ENCODE results near the gene IFNL4. TPM values are rescaled to one million over a fixed set of nuclear protein-coding genes. Genes with fewer than 3 reads are reported as not detected.
A peak's percentile ranks its signal among the peaks of the same experiment; 100 is the strongest.
"Not testable (repeated sequence)": the region's sequence is repeated elsewhere in the genome, so short reads cannot be mapped to it uniquely, and the experiment has no call there.

The IFNL4 gene
- total RNA-seq, 4 donors from 2014 or later, result not detected

DNA sequence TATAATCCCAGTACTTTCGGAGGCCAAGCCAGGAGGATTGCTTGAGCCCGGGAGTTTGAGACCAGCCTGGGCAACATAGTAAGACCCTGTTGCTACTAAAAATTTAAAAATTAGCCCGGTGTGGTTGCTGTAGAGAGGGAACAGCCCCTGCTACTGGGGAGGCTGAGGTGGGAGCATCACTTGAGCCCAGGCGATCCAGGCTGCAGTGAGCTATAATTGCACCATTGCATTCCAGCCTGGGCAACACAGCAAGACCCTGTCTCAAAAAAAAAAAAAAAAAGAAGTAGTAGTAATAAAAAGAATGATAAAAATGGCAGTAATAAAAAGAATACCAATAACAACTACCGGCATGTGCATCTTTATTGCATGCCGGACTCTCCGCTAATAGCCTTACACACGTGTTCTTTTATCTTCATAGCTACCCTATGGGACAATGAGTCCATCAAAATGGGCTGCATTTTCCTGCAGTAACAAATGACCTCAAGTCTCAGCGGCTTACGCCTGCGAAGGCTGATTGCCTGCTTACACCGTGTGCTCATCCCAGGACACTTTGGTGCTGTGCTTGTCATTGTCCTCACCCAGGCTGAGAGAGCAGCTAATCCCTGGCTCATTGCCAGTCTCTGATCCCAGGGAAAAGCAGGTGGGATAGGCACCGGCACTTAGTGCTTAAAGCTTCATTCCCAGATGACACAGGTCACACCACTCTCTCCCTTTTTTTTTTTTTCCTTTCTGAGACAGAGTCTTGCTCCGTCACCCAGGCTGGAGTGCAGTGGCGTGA is 30.2 kb downstream of the IFNL4 start:
- Histone ChIP-seq H3K9me3 (peaks cover 0 to 32% (median 0%) of the 10 kb centered on the region in 3 donors), H3K4me1 (no peaks in the 10 kb centered on the region), H3K27ac (no peak overlapping the region), H3K4me3 (no peak overlapping the region), H3K36me3 (no peaks in the 10 kb centered on the region), H3K27me3 (peaks cover 88% of the 10 kb centered on the region)
- no peak for ATAC-seq
- TF ChIP-seq EP300 (IDR thresholded peaks at IDR 0.05) (no peak), POLR2A (IDR thresholded peaks at IDR 0.05) (no peak), POLR2AphosphoS5 (IDR thresholded peaks at IDR 0.05) (no peak), CTCF (IDR thresholded peaks at IDR 0.05) (no peak)
- 67 to 78% methylated on average over 6 to 12 of the region's 15 CpGs for WGBS, 2 donors (ENCODE audit: low coverage in 1 of 2)

DNA sequence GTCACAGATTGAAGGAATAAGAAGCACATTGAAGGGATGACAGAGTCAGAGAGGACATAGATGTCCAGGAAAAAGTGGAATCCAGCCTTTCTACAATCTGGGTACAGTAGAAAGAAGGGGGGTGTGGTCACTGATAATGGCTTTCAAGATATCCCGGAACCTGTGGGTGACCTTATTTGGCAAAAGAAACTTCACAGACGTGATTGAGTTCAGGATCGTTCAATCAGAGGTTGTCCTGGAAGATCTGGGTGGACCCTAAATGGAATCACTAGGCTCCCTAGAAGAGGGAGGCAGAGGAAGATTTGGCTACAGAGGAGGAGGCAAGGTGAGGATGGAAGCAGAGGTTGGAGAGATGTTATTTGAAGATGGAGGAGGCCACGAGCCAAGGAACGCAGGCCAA is 31.6 kb downstream of the IFNL4 start:
- TF ChIP-seq EP300 (IDR thresholded peaks at IDR 0.05) (no peak), POLR2A (IDR thresholded peaks at IDR 0.05) (no peak), POLR2AphosphoS5 (IDR thresholded peaks at IDR 0.05) (no peak), CTCF (IDR thresholded peaks at IDR 0.05) (no peak)
- H3K4me3 ChIP-seq, result no peak overlapping the region
- H3K9me3 ChIP-seq, result peaks cover 0 to 32% (median 0%) of the 10 kb centered on the region in 3 donors
- H3K4me1 ChIP-seq, result no peaks in the 10 kb centered on the region
- H3K36me3 ChIP-seq, result no peaks in the 10 kb centered on the region
- WGBS, 2 donors (ENCODE audit: low coverage in 1 of 2), result 78 to 80% methylated on average over 1 to 5 of the region's 5 CpGs
- H3K27ac ChIP-seq, result no peak overlapping the region
- H3K27me3 ChIP-seq, result peaks cover 82% of the 10 kb centered on the region
- no peak for ATAC-seq

DNA sequence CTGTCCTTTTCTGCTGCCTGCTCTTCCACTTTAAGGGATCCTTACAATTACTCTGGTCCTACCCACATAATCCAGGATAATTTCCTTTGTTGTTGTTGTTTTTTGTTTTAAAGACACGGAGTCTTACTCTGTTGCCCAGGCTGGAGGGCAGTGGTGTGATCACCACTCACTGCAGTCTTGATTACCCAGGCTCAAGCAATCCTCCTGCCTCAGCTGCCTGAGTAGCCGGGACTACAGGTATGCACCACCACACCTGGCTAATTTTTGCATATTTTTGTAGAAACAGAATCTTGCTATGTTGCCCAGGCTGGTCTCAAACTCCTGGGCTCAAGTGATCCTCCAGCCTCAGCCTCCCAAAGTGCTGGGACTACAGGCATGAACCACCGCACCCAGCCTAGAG is 33.3 kb downstream of the IFNL4 start:
- peaks cover 0 to 32% (median 0%) of the 10 kb centered on the region in 3 donors for H3K9me3 ChIP-seq
- peaks cover 75% of the 10 kb centered on the region for H3K27me3 ChIP-seq
- ATAC-seq, H3K4me1 ChIP-seq, H3K4me3 ChIP-seq, H3K36me3 ChIP-seq, H3K27ac ChIP-seq: not testable (repeated sequence)
- 68 to 100% methylated on average over 1 to 2 of the region's 3 CpGs for WGBS, 2 donors (ENCODE audit: low coverage in 1 of 2)

GRCh38 chr19:39212375-39212742 is 36.3 kb downstream of the IFNL4 start:
- Histone ChIP-seq H3K27me3 (peaks cover 59% of the 10 kb centered on the region), H3K4me1 (no peaks in the 10 kb centered on the region), H3K27ac (no peak overlapping the region), H3K9me3 (peaks cover 0 to 24% (median 0%) of the 10 kb centered on the region in 3 donors), H3K4me3 (no peak overlapping the region), H3K36me3 (no peaks in the 10 kb centered on the region)
- ATAC-seq, result no peak
- TF ChIP-seq POLR2A (IDR thresholded peaks at IDR 0.05) (no peak), CTCF (IDR thresholded peaks at IDR 0.05) (peak in 1 of 4 experiments; percentile 30)
- WGBS, 2 donors (ENCODE audit: low coverage in 1 of 2), result 20 to 27% methylated on average over 3 to 4 of the region's 8 CpGs

GRCh38 chr19:39211731-39212374 is 36.8 kb downstream of the IFNL4 start:
- Histone ChIP-seq H3K27me3 (peaks cover 59% of the 10 kb centered on the region), H3K9me3 (peaks cover 0 to 19% (median 0%) of the 10 kb centered on the region in 3 donors), H3K27ac (no peak overlapping the region), H3K4me3 (no peak overlapping the region), H3K36me3 (no peaks in the 10 kb centered on the region), H3K4me1 (no peaks in the 10 kb centered on the region)
- WGBS, 2 donors (ENCODE audit: low coverage in 1 of 2), result 55 to 61% methylated on average over 3 of the region's 13 CpGs
- no peak for TF ChIP-seq POLR2AphosphoS5 (IDR thresholded peaks at IDR 0.05)
- TF ChIP-seq EP300 (IDR thresholded peaks at IDR 0.05), result no peak
- no peak for TF ChIP-seq POLR2A (IDR thresholded peaks at IDR 0.05)
- TF ChIP-seq CTCF (IDR thresholded peaks at IDR 0.05), result no peak
- ATAC-seq, result no peak
